GM18517 (cell line): ENCODE data around the gene CCR7.

ENCODE experiments used
- ATAC-seq: cut with Tn5 transposase; IDR thresholded peaks from one replicate; pipeline ENCODE4 v1.9.1; 2021; ENCODE audit warnings: mild to moderate bottlenecking, moderate library complexity; ENCODE audit not compliant: unreplicated experiment

CCR7 gene

DNA sequence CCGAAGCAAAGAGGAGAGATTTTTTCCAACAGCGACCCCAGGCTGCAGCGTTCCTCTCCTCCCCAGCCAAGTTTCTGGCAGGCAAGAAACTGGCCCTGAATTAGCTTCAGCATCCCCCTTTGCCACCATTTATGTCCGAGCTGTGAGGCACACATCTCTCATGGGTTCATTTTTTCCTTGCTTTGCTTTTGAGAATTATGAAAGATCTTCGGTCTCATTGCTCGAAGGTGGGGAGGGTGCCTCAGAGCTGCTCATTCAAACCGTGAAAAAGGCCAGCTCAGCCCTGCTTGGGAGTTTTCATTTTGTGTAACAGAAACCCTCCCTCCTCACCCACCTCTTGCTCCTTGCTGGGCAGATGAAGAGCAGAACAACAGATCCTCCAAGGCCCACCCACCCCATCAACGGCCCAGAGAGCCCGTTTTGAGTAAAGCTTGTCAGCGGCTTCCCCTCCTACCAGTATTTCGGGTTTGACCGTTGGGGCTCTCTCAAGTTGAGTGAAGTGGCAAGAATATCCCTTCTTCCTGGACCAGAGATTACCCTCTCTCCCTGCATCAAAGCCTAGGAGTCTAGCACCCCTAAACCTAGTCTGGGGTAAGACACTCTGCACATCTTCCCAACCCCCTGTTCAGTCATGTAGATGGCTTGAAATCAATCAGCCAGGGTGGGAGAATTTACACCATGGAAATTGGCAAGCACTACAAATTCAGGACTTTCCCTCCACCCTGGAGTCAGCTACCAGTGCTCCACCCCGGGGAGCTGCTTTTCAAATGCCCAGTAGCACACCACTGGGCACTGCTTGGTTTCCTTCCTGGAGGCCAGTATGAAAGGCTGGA lies 1.8 kb downstream of the CCR7 start:
- no peak for ATAC-seq

DNA sequence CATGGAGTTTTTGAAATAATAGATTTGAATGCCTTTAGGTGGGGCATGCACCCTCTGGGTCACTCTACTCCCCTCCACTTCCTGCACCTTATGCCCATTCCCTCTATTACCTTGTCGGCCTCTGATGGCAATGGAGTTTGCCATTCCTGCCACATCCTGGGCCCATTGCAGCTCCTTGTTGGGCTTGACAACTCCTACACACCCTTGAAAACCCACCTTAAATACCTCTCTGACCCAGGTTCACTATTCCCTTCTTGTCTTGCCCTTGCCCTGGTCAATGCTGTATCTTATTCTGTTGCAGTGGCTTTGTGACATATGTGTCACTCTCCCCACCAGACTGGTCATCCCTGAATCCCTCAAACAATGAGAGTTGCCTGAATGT lies 2.4 kb downstream of the CCR7 start:
- no peak for ATAC-seq

DNA sequence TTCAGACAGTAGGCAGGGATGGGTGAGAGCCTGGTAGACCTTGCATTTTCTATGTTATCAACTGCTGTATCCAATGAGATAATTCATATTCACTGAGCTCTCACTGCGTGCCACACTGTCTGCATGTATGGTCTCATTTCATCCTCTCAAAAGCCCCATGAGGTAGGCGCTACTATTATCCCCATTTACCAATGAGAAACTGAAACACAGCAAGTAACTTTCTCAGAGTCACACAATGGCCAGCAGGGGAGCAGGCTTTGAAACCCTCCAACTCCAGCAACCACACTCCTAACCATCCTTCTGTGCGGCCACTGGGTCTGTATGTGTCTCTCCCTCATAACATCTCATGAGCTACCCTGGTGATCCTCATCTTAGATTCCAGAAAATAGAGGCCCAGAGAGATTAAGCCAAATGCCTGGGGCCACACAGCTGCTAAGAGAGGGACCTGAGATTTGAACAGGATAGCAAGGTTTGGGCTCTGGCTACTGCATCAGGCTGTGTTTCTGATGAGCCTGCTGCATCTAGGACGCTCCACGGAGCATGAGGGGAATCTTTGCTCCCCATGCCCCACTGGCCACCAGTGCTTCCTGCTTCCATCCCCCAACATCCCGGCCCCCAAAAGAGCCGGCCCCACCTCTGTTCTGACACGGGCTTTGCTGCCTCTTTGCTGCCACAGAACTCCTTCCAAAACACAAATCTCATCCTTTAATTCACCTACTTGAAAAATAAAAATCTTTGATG lies 3.2 kb downstream of the CCR7 start:
- ATAC-seq: peak; percentile 39

DNA sequence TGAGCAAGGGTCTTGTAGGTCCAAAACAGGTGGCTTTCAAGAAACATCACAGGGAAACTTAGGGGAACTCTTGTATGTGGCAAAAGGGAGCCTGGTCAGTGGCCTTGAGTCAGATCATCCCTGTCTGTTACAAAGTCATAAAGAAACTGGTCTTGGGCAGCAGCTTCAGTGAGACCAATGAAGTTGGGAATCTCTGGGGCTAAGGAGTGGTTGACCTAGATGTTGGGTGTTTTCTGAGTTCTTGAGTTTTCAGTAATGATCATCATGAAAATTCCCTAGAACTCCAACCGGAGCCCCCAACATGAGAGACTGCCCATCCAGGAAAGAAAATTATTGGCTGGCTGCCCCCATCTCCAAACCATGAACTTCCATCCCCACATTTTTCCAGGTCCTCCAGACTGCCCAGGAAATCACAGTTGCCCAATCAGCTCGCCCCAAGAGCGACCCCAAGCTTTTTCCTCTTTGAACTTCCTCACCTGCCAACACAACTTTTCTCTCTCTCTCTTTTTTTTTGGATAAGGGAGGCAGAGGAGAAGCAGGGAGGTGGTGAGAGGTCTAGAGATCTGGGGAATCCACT lies 3.9 kb downstream of the CCR7 start:
- peak; percentile 29 for ATAC-seq

DNA sequence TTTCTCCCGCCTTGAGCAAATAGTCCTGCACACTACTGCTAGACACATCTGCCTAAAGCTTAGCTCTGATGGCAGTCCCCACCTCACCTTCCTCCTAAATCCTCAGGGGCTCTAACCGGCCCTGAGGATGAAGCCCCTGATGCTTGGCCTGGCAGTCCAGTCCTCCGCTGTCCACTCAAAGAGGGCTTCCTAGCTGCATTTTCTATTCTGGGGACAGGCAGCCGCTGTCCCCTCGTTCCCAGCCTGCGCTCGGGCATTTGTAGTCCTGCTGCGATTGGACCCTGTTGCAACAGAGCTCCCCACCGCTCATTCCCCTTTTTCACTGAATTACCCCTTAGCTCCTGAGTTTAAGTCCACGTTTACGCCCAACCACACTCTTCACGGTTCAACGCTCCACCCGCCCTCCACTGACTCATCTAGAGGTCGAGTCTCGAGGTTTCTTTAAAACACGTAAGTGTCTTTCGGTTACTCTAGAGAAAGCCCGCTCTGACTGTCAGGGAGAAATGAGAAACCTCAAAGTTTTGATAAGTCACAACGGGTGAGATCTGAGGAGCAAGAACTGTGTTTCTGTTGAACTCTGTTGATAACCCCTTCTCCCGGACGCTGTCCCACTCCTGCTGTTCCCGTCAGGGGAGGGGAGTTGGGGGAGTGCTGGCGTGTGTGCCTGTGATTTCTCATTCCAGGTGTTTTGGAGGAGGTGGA lies 4.5 kb downstream of the CCR7 start:
- ATAC-seq: peak; percentile 58

DNA sequence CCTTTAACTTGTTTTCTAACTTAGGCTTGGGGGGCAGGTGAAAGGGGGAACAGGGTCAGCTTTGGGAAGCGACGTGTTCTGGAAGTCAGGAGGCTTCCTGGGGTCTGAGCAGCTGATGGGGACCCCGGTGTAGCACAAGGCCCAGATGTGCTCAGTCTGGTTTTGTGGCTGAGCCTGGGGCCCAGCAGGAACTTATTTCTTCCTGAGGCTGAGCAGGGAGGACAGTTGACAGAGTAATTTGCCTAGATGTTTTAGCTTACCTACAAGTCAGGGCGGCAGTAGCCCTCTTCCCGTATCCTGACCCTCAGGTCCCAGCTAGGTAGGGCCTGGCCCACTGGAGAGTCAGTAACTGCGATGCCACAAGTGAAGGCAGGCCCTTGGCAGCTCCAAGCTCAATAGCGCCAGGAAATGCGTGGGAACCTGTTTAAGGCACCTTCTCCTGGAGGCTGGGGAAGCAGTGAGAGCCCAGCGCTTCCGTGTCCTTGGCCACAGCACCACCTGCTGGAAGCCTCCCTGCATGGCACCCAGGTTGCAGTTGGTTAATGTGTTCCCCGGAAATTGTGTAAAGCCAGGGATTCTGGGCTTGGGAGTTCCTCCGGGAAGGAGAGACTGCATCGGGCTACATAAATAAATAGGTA lies 5.2 kb downstream of the CCR7 start:
- peak; percentile 15 for ATAC-seq

DNA sequence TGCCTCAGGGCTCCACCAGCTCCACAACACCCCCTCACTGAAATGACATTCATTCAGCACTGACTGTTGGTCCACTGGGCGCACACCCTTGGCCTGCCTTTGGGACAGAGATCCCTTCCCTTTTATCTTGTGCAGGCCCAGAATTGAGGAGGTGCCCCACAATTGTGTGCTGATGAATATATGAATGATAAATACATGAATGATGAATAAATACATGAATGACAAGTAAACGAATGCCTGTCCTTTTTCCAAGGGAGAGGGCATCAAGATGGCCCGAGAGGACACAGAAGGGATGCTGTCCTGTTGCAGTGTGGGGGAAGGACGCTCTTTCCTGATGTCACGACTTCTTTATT lies 5.7 kb downstream of the CCR7 start:
- ATAC-seq: no peak

DNA sequence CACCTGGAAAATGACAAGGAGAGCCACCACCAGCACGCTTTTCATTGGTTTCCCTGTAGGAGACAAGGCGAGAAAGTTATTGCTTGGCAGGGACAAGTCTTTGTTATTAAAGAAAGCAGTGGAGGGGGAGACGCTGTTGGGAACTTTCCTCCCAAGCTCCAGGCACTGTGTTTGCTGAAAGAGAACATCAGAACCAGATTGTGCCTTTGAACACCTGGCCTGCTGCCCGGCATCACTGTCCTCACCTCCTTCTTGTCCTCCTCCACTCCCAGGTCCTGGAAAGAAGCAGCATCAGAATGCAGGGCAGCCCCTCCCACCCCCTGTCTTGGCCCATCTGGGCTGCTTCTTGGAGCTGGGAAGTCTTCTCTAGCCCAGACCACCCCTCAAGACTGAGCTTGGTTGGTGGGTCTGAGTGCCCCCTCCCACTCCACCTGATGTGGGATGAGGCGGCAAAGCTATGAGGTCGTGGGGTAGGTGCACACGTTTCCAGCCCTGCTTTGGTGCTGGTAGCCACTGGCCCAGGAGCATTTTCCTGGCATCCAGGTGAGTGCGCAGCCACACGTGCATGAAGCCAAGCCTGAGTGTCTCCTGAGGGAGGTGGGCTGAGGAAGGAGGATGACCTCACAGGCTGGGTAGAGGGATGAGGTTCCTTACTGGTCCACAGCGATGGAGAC lies 6.2 kb downstream of the CCR7 start:
- no peak for ATAC-seq

DNA sequence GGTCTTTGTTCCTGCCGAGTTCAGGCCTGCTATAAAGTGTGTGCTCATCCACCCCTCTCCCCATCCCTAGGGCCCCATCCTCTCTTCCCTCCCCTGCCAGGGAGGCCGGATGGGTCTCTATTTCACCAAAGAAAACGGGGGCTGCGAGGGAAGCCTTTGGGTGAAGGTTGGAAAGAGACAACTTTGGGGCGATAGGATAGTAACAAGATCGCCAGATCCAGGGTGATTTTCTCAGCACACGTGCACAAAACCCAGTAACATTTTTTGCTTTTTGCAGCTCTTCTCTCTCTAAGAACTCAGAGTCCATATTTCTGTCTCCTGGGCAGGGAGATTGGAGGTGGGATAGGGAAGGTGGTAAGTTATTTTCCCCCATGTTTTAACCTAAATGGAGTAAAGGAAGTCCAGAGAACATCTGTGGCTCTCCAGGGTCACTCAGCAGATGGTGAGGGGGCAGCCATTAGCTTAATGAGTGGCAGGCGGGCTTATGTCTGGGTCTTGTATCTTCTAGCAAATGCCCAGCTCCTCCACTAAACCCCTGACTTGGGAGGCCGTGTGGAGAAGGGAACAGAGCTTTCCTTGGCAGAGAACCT lies 6.9 kb downstream of the CCR7 start:
- no peak for ATAC-seq

DNA sequence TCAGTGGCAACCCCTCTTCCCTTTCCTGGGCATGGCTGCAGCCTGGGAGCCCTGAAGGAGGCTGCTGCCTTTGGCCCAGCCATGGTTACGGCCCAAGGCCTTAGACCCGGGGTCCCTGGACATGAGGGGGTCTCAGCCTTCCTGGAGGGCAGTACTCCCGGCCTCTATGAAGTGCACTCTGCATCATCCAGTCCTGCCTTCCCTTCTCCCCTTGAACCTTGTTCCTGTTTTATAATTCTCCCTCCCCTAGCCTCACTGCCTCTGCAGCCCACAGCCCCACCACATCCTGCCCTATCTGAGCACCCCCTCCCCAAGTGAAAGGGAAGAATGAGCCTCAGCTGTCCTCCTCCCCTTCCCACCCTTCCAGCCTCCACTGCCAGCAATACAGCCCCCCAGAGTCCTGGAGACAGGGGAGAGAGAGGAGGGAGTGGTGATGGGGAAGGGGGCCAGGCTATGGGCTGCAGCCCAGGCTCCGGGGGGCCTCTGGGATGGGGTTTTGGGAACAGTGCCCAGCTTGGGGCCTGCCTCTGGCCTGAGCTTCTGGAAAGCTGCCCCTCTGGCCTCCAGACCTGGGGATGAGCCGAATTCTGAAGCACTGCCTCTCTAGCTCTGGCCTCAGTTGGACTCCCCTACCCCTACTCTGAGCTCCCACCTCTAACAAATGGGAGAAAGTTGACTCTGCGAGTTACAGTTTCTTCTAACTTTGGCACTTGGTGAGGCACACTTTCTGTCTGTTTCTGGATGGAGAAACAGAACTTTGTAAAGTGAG lies 7.6 kb downstream of the CCR7 start:
- no peak for ATAC-seq

DNA sequence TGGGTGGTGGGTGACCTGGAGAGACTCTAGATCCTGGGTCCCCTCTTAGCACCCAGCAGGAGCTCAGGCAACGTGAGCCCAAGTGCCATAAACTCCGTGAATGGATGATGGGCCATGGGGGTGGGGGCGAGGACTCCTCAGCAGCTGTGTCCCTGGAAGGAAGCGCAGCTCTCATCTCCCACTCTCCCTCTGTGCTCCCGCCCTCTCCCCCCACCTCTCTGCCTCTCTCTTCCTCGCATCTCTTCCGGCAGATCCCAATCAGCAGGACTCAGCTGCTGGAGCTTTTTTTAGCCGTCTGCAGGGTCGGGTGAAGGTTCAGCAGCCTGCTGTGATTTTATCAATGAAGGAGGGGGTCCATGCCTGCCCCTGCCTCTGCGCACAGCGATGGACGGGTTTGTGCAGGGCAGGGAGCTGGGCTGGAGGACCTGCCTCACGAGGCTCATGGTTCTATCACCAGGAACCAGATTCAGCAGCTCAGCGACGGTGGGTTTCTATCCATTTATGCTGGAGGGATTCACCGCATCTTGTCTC lies 8.3 kb downstream of the CCR7 start:
- no peak for ATAC-seq

DNA sequence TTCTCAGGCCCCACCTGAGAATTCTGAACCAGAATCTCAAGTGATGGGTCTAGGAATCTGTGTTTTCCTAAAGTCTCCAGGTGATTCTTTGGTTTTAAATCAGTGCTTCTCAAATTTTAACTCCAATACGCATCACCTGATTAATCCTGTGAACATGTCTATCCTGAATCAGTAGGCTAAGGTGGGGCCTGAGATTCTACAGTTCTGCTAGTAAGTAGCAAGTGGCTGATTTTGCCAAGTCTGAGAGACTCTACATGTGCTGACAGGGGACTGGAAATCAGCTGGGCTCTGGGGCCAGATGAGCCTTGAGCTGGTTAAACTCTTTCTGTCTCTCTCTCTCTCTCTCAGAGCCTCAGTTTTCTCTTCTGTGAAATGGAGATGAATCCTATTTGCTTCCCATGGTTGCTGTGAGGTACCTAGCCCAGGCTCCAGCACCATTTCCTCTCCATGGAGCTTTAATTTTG lies 9.0 kb downstream of the CCR7 start:
- no peak for ATAC-seq

DNA sequence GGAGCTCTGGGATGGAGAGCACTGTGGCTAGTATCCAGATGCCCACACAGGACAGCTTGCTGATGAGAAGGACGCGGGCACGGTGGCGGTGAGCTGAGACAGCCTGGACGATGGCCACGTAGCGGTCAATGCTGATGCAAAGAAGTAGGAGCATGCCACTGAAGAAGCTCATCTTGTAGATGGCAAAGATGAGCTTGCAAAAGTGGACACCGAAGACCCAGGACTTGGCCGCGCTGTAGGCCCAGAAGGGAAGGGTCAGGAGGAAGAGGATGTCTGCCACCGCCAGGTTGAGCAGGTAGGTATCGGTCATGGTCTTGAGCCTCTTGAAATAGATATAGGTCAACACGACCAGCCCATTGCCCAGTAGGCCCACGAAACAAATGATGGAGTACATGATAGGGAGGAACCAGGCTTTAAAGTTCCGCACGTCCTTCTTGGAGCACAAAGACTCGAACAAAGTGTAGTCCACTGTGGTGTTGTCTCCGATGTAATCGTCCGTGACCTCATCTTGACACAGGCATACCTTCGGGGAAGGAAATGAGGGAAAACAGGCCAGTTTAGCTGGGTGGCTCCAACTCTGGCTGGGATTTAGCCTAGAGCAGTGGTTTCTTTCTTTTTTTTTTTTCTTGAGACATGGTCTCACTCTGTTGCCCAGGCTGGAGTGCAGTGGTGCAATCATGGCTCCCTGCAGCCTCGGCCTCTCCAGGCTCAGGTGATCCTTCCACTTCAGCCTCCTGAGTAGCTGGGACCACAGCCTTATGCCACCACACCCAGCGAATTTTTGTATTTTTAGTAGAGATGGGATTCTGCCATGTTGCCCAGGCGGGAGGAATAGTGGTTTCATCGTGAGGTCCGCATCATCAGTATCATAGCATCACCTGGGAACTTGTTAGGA lies 9.7 kb downstream of the CCR7 start:
- no peak for ATAC-seq

DNA sequence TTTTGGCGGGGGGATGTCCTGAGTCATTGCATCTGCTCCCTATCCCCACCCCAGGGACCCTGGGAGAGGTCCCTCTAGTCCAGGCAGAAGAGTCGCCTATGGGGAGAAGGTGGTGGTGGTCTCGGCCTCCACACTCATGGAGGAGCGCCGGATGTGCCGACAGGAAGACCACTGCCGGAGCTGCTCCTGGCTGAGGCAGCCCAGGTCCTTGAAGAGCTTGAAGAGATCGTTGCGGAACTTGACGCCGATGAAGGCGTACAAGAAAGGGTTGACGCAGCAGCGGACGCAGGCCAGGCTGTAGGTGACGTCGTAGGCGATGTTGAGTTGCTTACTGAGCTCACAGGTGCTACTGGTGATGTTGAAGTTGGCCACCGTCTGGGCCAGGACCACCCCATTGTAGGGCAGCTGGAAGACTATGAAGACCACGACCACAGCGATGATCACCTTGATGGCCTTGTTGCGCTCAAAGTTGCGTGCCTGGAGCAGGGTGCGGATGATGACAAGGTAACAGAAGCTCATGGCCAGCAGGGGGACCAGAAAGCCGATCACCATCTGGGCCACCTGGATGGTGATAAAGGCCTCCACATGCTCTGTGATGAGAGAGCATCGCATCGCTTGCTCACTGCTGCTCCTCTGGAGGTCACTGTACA lies 10.5 kb downstream of the CCR7 start:
- no peak for ATAC-seq

DNA sequence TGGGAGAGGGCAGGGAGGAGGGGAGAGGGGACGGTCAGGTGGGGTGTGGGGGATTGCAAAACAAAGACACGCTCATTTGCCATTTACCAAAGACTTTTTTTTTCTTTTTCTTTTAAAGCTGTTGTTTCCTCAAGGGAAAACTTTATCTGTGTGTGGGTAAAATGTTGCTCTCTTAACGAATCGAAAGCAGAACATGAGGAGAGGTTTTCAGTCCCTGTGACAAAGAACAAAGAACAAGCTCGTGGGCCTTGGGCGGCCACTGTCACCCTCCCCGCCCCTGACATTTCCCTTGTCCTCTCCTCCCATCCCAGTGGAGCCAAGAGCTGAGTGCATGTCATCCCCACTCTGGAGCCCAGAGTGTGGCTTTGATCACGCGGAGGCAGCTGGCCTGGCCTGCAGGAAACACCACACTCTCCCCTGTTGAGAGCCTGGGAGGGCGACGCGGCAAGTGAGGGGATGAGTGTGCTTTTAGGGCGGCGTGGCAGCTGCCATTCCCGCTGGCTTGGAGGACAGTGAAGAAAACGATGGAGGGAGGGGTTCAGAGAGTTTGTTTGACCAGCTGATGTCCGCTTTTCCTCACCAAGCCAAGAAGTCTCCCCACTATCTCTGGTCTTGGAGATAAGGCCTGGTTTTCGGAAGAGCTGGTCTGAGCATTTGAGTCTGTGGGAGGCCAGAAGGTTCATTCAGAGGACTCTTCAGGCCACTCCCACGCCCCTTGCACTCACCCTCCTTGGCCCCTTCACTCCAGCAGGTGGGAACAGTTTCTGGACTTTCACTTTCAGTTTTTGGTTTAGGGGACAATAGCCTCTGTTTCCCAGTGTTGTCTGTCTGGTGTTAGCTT lies 11.4 kb downstream of the CCR7 start:
- no peak for ATAC-seq

DNA sequence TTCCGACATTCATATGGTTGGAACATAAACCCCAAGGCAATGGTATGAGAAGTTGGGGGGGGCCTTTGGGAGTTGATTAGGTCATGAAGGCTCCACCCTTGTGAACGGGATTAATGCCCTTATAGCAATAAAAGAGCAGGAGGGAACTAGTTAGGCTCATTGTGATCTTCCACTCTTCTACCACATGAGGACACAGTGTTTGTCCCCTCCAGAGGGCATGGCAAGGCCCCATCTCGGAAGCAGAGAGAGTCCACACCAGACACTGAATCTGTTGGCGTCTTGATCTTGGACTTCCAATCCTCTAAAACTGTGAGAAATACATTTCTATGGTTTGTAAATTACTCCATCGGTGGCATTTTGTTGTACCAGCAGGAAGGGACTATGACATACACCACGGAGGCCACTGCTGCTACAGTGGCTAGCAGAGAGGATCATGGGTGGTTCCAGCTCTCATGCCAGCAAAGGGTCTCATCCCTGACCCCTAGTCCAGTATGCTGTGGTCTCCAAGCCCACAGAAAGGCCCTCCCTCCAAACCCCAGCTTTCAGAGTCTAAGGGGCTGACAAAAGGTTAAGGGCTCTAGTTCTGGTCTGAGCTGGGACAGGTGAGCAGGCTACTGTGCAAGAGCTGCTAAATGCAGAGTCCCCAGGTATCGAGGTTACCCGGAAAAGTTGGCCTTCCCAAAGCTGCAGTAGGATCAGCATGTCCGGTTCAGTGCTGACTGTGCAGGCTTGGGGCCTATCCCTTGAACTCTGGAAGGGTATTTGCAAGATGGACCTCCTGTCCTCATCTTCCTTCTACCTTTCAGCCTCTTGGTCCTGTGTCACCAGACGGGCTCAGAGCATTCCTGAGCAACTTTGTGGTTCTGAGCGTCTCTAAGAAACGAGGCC lies 12.2 kb downstream of the CCR7 start:
- ATAC-seq: no peak
